GM12873 (cell line): ENCODE measurements around the gene PRR18.

Experiments used
- TF ChIP-seq, protein P1 (sequence below): IDR thresholded peaks from 2 replicates; pipeline ENCODE4 v1.5.1; 2012; ENCODE audit warnings: low read depth, mild to moderate bottlenecking, moderate library complexity, low read length, control low read depth; ENCODE audit not compliant: insufficient read depth; ENCODE audit errors: missing control alignments

Gene PRR18

GRCh38 chr6:166330612-166331011 lies 22.4 kb upstream of the PRR18 start:
- TF ChIP-seq, protein P1, sequence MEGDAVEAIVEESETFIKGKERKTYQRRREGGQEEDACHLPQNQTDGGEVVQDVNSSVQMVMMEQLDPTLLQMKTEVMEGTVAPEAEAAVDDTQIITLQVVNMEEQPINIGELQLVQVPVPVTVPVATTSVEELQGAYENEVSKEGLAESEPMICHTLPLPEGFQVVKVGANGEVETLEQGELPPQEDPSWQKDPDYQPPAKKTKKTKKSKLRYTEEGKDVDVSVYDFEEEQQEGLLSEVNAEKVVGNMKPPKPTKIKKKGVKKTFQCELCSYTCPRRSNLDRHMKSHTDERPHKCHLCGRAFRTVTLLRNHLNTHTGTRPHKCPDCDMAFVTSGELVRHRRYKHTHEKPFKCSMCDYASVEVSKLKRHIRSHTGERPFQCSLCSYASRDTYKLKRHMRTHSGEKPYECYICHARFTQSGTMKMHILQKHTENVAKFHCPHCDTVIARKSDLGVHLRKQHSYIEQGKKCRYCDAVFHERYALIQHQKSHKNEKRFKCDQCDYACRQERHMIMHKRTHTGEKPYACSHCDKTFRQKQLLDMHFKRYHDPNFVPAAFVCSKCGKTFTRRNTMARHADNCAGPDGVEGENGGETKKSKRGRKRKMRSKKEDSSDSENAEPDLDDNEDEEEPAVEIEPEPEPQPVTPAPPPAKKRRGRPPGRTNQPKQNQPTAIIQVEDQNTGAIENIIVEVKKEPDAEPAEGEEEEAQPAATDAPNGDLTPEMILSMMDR, result no peak

DNA sequence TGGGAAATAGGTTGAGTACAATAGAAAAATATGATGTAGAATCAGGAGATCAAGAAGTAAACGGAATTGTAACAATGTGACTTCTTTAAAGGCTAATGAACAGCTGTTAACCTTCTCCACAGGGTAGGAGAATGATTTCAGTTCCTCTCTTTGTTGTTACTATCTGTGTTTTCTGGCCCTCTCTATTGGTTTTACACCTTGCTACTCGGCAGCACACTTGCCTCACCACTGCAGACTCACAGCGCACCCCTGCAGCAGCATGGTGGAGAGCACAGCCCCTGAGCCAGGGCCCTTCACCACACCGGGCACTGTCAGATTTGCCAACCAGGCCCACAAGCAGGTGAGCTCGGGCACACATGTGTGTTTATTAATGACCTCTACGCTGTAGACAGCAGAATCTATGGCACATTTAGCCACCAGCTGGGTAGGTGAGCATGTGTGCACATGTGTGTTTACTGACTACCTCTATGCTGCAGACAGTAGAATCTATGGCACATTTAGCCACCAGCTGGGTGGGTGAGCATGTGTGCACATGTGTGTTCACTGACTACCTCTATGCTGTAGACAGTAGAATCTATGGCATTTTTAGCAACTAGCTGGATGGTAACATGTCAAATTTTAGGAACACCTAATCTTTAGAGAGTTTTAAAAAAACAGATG lies 17.3 kb upstream of the PRR18 start:
- TF ChIP-seq, protein P1, result no peak

DNA sequence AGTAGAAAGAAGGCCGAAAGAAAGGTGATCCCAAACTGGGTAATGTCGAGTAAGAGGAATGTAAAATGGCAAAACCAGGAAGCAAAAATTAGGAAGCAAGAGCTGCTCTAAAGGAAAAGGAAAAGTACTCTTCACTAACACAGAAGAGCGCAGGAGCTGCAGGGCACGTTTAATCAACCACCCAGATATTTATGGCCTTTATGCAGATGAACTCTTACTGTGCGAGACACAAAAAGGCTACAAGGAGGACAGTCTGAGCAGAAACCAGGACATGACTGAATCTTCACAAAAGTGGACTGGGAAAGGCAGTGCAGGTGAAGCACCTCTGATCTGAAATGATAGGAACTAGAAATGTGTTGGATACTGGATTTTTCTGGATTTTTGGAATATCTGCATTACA lies 15.2 kb upstream of the PRR18 start:
- TF ChIP-seq, protein P1, result no peak

DNA sequence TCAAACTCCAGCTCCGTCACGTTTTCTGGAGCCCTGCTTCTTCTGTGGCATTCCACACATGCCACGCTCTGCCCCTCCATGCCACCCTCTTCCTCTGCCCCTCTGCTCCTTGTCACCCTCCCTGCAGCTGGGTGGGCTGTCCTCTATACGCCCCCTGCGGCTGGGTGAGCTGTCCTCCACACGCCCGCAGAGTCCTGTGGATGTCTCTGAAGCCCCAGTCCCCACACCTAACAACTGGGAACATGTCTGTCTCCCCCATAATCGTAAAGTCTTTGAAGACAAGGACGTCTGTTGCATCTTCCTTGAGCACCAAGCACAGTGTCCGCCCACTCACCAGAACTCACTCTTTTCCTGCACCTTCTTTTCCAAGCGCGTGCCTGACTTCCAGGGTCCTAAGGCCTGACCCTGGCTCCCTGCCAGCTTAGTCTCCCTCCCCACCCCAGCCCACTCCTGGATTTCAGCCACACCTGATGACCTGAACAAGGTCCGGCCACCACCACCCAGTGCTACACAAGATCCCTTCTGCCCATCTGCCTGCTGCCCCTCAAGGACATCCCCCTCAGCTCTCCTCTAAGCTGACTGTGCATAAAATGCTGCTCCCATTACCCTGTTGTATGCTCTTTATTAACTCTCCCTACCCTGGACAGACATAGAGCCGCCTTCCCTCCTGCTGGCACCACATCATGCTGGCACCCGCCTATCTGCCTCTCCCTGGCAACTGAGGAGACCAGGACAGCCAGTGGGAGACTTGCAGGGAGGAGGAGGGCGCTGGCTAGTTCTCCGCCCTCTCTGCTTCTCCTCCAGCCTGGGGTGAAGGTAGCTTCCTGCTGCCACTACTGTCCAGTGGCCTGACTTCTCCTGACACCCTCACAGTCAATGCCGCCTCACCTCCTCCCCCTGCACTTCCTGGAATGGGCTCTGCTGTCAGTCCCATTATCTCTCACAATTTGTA lies 10.7 kb upstream of the PRR18 start:
- TF ChIP-seq, protein P1, result no peak

DNA sequence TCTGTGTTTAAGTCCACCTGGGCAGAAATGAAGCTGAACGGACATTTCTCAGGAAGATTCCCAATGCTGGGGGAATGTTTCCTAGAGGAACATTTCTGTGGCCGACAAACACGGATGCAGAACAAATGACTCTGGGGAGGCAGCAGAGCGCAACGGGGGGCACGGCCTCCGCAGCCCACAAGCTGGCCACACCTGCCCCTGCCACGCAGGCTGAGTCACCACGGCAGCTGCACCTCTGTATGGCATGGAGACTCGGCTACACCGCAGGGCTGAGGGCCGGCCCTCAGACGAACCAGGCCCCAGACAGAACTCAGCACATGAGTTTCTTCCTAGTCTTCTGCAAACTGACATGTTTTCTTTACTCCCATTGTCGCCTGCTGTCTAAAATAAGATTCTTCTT lies 10.0 kb upstream of the PRR18 start:
- TF ChIP-seq, protein P1, result no peak

GRCh38 chr6:166317261-166318212 lies 9.3 kb upstream of the PRR18 start:
- TF ChIP-seq, protein P1, result no peak
